VCaP (cell line): ENCODE results near the gene FBN2.
A peak's percentile ranks its signal among the peaks of the same experiment; 100 is the strongest.
"Not testable (repeated sequence)": the region's sequence is repeated elsewhere in the genome, so short reads cannot be mapped to it uniquely, and the experiment has no call there.

ENCODE experiments used
- H3K27ac ChIP-seq: fragments of 450-650 bp; 2 replicates; pipeline ENCODE4 v1.5.1; 2017
- TF ChIP-seq, protein P1 (sequence below): fragments of 450-650 bp; conservative IDR thresholded peaks from 2 replicates; pipeline ENCODE4 v1.5.1; 2017; ENCODE audit warnings: mild to moderate bottlenecking, moderate library complexity

Gene FBN2

GRCh38 chr5:128464596-128464995 is 73.4 kb downstream of the FBN2 start:
- TF ChIP-seq, protein P1, sequence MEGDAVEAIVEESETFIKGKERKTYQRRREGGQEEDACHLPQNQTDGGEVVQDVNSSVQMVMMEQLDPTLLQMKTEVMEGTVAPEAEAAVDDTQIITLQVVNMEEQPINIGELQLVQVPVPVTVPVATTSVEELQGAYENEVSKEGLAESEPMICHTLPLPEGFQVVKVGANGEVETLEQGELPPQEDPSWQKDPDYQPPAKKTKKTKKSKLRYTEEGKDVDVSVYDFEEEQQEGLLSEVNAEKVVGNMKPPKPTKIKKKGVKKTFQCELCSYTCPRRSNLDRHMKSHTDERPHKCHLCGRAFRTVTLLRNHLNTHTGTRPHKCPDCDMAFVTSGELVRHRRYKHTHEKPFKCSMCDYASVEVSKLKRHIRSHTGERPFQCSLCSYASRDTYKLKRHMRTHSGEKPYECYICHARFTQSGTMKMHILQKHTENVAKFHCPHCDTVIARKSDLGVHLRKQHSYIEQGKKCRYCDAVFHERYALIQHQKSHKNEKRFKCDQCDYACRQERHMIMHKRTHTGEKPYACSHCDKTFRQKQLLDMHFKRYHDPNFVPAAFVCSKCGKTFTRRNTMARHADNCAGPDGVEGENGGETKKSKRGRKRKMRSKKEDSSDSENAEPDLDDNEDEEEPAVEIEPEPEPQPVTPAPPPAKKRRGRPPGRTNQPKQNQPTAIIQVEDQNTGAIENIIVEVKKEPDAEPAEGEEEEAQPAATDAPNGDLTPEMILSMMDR = no peak
- no peak overlapping the region for H3K27ac ChIP-seq

DNA sequence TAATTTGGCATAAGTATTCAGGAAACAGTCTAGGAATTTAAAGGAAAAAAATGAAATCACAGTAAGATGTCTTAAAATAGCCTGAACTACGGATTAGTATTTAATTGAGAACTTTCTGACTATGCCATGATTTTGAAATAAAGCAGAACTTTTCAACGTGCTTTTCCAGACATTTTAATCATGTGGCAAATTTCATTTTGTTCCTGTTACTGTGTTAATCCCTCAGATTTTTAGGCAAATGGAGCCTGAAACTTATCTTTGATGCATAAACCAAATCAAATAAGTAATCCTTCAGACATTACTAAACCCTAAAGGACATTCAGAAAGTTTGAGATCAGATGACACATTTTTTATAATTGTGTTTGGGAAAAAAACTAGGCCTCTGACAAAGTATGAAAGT is 75.7 kb downstream of the FBN2 start:
- TF ChIP-seq, protein P1 = no peak

GRCh38 chr5:128457147-128457915 is 80.7 kb downstream of the FBN2 start:
- not testable (repeated sequence) for H3K27ac ChIP-seq

More for the DNA sequence above, 75.7 kb downstream of the FBN2 start:
- H3K27ac ChIP-seq = no peak overlapping the region

- TF ChIP-seq, protein P1 = no peak
- H3K27ac ChIP-seq = no peak overlapping the region
Measured at GRCh38 chr5:128455841-128456361, 82.1 kb downstream of the FBN2 start.

GRCh38 chr5:128453121-128453520 is 84.9 kb downstream of the FBN2 start:
- TF ChIP-seq, protein P1 = no peak
- H3K27ac ChIP-seq = no peak overlapping the region

DNA sequence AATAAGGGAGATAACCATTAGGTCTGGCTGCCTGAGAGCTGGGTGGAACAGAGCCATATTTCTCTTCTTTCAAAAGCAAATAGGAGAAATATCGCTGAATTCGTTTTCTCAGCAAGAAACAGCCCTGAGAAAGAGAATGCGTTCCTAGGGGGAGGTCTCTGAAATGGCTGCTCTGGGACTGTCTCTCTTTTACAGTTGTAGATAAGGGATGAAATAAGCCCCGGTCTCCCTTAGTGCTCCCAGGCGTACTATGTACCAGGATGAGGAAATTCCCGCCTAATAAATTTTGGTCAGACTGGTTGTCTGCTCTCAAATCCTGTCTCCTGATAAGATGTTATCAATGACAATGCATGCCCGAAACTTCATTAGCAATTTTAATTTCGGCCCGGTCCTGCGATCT is 90.8 kb downstream of the FBN2 start:
- not testable (repeated sequence) for H3K27ac ChIP-seq

DNA sequence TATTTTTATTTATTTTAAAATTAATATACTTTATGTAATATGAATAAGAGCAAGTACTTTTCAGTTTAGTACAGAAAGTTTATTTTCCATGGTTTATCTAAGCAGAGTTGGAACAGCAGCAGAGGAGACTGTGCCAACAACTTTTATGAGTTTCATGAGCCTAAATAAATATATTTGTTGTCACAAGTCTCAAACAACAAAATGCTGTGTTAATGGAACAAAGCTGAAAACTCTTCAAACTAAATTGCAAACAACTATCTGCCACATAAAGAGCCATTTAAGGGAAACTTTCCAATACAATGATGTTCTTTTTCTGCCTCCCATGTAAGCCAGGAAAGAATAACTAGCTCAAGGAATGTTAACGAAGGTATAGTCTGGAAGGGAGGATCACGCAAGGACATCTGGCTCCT is 96.1 kb downstream of the FBN2 start:
- H3K27ac ChIP-seq = peak overlapping the region; percentile 26
- TF ChIP-seq, protein P1 = no peak

- H3K27ac ChIP-seq = peak overlapping the region; percentile 26
- TF ChIP-seq, protein P1 = no peak
Measured at GRCh38 chr5:128441165-128441564, 96.9 kb downstream of the FBN2 start.
